DMS153 treated with DMSO at 0.1 percent for 48 hours (cell line): Measurements from ENCODE around the gene TFIP11.
"Not testable (repeated sequence)": the region's sequence is repeated elsewhere in the genome, so short reads cannot be mapped to it uniquely, and the experiment has no call there.

ENCODE experiments used
- DNase-seq: peaks from one replicate; lab custom pipeline; 2025; ENCODE audit not compliant: unreplicated experiment; lab: John Stamatoyannopoulos, UW

Gene TFIP11

DNA sequence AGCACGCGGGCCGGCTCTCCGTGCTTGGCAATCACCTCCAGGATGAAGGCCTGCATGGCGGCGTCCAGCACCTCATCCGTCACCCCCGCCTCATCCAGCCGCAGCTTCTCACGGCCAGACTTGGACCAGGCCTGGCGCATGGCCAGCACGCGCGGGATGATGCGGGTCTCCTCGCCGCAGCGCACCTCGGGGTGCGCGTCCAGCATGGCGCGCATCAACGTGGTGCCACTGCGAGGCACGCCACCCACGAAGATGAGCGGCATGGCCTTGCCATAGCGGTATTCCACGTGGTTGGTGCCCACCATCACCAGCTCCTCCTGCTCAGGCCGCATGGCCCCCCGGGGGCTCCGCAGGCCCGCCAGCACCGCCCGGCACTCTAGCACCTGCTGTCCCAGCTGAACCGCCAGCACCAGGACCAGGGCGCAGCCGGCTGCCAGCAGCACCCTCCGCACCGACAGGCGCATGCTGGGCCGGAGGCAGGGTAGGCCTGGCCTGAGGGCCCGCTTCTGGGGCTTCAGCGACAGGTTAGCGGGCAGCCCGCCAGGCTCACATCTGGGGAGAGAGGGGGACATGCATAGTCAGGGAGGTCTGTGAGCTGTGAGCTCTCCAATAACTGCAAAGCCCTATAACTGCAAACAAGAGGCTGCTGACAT lies 29.0 kb upstream of the TFIP11 start:
- DNase-seq = no peak

- DNase-seq = no peak
Observed at GRCh38 chr22:26540119-26540518, 27.8 kb upstream of the TFIP11 start.

DNA sequence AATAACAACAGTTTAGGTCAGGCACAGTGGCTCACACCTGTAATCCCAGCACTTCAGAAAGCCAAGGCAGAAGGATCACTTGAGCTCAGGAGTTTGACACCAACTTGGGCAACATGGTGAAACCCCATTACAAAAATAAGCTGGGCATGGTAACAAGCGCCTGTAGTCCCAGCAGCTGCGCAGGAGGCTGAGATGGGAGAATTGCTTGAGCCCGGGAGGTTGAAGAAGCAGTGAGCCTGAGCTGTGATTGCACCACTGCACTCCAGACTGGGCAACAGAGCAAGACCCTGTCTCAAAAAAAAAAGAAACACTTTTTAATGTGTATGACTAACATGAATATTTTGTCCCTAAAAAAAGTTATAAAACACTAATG lies 24.5 kb upstream of the TFIP11 start:
- DNase-seq = no peak

DNA sequence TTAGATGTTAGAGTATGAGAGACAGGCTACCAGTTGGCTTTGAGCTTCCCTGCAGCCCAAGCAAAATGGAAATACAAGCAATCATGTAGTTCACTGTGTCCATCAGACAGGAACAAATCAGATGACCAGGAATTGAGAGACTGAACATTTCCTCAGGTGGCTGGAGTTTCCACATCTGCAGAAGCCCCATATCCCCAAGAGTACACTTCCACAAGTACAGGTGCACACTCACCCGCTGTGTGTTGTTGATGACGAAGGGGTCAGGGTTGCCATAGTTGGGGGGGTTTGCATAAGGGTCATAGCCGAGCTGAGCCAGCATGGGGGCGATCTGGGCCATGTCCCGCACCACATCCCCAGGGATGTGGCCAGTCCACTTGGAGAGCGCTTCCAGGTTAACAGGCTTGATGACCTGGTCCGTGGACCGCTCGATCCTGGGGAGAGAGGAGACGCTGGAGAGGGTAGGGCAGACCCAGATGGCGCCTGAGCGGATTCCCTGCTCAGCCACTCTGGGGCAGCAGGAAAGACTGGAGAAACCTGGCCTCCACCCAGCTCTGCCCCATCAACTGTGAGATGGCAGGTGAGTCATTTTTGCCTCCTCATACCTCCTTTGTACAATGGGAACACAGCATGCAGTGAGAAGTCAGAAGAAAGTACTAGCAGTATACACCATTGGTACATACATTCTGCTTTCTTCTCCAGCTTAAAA lies 23.9 kb upstream of the TFIP11 start:
- no peak for DNase-seq

- DNase-seq = no peak
Observed at GRCh38 chr22:26535603-26535908, 23.3 kb upstream of the TFIP11 start.

GRCh38 chr22:26534874-26535602 lies 22.8 kb upstream of the TFIP11 start:
- DNase-seq = no peak

DNA sequence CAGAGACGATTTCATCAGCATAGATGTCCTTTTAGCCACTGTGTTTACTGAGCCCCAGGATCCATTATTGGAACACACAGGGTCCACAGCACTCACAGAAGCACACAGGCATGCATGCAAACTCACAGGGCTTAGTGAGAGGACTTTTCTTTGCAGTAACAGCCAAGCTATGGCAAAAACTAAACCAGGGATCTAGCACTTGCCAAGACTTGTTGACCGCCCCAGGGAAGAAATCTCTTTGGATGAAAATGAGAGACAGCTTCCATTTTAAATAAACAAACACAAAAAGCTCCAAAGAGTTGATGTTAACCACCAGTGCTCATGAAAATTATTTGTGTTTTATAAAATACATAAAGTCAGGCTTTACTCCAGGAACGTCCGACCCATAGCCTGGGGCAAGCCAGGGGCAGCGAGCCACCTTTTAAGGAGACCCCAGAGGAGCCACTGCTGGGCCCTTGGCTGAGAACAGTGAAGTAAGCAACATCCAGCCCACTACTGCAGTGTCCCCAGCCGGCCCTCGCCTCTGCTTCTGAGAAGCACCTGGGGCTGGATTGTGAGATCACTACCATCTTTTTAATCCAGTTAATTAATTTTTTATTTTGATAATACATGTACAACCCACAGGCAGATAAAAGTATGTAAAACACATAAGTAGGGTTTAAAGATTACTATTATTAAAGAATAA lies 22.0 kb upstream of the TFIP11 start:
- DNase-seq = no peak

DNA sequence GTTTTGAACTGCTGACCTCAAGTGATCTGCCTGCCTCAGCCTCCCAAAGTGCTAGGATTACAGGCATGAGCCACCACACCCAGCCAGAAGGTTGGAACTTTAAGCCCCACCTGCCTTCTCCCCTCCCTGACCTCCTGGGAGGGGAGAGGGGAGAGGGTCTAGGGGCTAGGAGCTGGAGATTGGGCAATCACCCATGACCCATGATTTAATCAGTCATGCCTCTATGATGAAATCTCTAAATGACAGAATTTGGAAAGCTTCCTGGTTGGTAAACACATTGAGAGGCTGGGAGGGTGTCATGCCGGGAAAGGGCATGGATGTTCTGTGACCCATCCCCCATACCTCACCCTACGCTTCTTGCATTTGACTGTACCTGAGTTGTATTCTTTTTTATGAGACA lies 17.1 kb upstream of the TFIP11 start:
- DNase-seq = peak; percentile 9

DNA sequence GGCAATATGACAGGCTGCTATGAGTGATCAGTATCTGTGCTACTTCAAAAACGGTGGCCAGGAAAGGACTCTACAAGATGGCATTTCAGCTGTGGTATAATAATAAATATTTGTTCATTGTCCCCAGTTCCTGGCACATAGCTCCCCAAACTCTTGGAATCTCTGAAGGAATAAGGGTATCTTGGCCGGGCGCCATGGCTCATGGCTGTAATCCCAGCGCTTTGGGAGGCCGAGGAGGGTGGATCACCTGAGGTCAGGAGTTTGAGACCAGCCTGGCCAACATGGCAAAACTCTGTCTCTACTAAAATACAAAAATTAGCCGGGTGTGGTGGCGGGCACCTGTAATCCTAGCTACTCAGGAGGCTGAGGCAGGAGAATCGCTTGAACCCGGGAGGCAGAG lies 16.2 kb upstream of the TFIP11 start:
- DNase-seq = not testable (repeated sequence)

- DNase-seq = no peak
Observed at GRCh38 chr22:26527574-26528465, 15.5 kb upstream of the TFIP11 start.

DNA sequence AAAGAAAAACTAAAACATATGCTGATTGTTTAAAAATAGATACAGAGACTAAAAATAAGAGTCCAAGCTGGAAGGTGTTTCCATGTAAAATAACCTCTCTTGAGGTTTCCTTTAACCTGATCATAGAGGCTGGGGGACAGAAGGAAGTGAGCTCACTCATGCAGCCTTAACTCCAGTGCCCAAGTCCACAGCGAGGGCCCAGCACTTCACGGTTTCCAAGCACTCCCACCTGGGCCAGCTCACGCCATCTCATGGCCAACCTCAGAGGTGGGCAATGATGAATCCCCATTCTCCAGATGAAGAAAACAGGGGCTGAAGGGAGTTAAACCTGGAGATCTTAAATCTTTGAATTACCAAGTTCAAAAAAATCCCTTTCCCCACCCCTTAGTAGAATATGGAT lies 14.9 kb upstream of the TFIP11 start:
- DNase-seq = no peak

GRCh38 chr22:26525946-26526564 lies 13.8 kb upstream of the TFIP11 start:
- DNase-seq = no peak

GRCh38 chr22:26524870-26525269 lies 12.6 kb upstream of the TFIP11 start:
- DNase-seq = no peak

- DNase-seq = no peak
Observed at GRCh38 chr22:26522592-26522991, 10.3 kb upstream of the TFIP11 start.

DNA sequence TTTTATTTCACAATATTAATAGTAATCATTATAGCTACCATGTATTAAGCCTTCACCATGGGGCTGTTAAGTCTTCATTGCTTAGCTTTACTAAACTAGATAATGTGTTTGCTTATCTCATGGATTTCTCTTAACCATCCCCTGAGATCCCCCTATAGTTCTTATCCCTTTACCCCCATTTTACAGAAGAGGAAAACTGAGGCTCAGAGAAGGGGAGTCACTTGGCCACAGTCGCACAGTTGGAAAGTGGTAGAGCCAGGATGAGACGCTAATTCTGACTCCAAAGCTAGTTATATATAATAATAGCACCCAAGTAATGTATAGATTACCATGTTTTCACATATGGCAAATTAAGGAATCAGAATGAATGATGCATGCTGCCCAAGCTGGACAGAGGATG lies 9.7 kb upstream of the TFIP11 start:
- no peak for DNase-seq

- DNase-seq = no peak
Observed at GRCh38 chr22:26517429-26517828, 5.2 kb upstream of the TFIP11 start.

GRCh38 chr22:26516503-26516902 lies 4.2 kb upstream of the TFIP11 start:
- DNase-seq = no peak

DNA sequence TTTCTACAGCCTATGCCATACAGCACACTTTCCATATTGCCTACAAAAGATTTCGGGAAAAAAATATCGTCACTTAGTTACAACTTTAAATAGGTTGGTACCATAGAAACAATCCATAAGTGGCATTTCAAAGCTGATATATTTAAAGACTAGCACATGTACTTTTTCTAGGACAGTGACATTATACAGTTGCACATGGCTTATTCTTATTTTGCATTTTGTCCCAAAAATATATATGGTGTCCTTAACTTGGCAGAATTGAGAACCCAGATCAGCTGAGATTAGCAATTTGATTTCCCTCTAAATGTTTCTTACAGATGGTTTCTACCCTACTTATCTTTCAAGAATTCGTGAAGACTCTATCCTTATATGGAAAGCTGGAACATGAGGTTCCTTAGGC lies 3.7 kb upstream of the TFIP11 start:
- DNase-seq = no peak

DNA sequence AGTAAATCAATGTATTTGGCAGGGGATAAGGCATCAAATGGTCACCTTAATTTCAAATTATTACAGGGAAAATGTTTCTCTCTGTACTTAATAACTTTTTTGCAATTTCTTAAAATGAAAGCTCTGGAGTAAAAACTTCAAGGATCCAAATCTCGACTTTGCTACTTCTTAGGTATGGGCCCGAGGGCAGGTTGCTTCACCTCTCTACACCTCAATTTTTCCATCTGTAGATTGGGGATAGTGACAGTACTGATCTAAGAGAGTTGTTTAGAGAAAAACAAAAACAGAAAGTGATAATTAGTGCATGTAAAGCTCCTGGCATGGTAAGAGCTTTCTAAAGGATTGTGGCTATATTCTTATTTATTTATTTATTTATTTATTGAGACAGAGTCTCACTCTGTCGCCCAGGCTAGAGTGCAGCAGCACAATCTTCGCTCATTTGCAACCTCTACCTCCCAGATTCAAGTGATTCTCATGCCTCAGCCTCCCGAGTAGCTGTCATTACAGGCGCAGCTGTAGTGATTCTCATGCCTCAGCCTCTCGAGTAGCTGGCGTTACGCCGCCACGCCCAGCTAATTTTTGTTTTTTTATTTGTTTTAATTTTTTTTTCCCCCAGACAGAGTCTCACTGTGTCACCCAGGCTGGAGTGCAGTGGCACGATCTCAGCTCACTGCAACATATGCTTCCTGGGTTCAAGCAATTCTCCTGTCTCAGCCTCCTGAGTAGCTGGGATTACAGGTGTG lies 2.3 kb upstream of the TFIP11 start:
- DNase-seq = no peak

GRCh38 chr22:26513838-26514237 lies 1.6 kb upstream of the TFIP11 start:
- no peak for DNase-seq
